GM12878 (cell line): ENCODE data around the gene RAB3GAP1.

Experiments used
- POLR2AphosphoS5 ChIP-seq: IDR thresholded peaks from 2 replicates; pipeline ENCODE4 v1.6.1; 2011; ENCODE audit warnings: mild to moderate bottlenecking, low read length, inconsistent platforms
- TF ChIP-seq, protein P1 (sequence below), 3 experiments: IDR thresholded peaks in 2 of 3; conservative IDR thresholded peaks in 1 of 3; 2 replicates each; pipeline ENCODE4 v1.5.1; 2011; ENCODE audit warnings: low read depth in 3 of 3, low read length in 3 of 3, mild to moderate bottlenecking in 3 of 3, control low read depth in 2 of 3, moderate library complexity in 2 of 3, inconsistent platforms in 1 of 3, mixed read lengths in 1 of 3; ENCODE audit not compliant: control insufficient read depth in 2 of 3, insufficient read depth in 1 of 3; ENCODE audit errors: extremely low read depth in 1 of 3
- TF ChIP-seq, protein P2 (sequence below): IDR thresholded peaks from 2 replicates; pipeline ENCODE4 v1.6.1; 2012; ENCODE audit warnings: low read depth, low read length, improper control_type of control experiment

DNA sequence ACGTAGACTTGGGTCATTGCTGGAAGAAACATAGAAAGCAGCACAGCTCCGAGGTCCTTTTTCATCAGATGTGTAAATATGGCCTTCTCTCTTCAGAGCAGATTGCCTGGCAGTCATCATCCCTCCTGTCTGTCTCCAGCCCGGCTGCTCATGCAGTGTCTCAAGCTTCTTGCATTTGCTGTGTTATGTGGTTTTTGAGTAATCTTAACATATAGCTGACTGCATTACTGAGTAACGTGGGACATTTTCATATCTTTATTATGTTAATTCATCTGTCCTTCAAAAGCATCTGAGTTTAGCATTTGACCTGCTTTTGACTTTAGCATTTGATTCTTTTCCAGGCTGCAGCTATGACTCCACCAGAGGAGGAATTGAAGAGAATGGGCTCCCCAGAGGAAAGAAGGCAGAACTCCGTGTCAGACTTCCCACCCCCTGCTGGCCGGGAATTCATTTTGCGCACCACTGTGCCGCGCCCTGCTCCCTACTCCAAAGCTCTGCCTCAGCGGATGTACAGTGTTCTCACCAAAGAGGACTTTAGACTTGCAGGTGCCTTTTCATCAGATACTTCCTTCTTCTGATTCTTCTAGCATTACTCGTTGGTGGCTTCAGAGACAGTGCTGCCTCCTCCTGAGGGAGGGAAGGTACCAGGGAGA is 116.2 kb downstream of the RAB3GAP1 start:
- TF ChIP-seq, protein P1, sequence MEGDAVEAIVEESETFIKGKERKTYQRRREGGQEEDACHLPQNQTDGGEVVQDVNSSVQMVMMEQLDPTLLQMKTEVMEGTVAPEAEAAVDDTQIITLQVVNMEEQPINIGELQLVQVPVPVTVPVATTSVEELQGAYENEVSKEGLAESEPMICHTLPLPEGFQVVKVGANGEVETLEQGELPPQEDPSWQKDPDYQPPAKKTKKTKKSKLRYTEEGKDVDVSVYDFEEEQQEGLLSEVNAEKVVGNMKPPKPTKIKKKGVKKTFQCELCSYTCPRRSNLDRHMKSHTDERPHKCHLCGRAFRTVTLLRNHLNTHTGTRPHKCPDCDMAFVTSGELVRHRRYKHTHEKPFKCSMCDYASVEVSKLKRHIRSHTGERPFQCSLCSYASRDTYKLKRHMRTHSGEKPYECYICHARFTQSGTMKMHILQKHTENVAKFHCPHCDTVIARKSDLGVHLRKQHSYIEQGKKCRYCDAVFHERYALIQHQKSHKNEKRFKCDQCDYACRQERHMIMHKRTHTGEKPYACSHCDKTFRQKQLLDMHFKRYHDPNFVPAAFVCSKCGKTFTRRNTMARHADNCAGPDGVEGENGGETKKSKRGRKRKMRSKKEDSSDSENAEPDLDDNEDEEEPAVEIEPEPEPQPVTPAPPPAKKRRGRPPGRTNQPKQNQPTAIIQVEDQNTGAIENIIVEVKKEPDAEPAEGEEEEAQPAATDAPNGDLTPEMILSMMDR (IDR thresholded peaks at IDR 0.05 in 2 of 3, conservative IDR thresholded peaks at IDR 0.05 in 1 of 3; ENCODE audit: control insufficient read depth in 2 of 3, extremely low read depth in 1 of 3, insufficient read depth in 1 of 3, low read depth in 3 of 3, low read length in 3 of 3) = no peak
- TF ChIP-seq POLR2AphosphoS5 = no peak
- TF ChIP-seq, protein P2, sequence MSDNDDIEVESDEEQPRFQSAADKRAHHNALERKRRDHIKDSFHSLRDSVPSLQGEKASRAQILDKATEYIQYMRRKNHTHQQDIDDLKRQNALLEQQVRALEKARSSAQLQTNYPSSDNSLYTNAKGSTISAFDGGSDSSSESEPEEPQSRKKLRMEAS = no peak
